Measurements from ENCODE around the gene ATG7.

Gene ATG7

GRCh38 chr3:11350374-11350773 is 78.2 kb downstream of the ATG7 start:
- peaks cover 6% of the 10 kb centered on the region for H3K36me3 ChIP-seq (ENCODE audit: control insufficient read depth, low read length)
- TF ChIP-seq CTCF (IDR thresholded peaks at IDR 0.05; ENCODE audit: low read depth, low read length, poor library complexity, severe bottlenecking) (no peak), EZH2phosphoT487 (IDR thresholded peaks at IDR 0.05; ENCODE audit: borderline replicate concordance, low read length) (no peak)
- H4K20me1 ChIP-seq (ENCODE audit: control insufficient read depth, insufficient read depth, low read depth, low read length): no peaks in the 10 kb centered on the region
- H3K4me1 ChIP-seq (ENCODE audit: control insufficient read depth, low read length): no peaks in the 10 kb centered on the region
- H3K27ac ChIP-seq (ENCODE audit: low read depth, low read length): no peak overlapping the region
- H3K9me2 ChIP-seq (replicated peaks; ENCODE audit: control insufficient read depth, low read length): no peaks in the 10 kb centered on the region
- H3K79me2 ChIP-seq (ENCODE audit: control insufficient read depth, low read length): no peaks in the 10 kb centered on the region
- no peak overlapping the region for H3K4me2 ChIP-seq (ENCODE audit: low read length)
- no peaks in the 10 kb centered on the region for H3K27me3 ChIP-seq (ENCODE audit: control insufficient read depth, low read length)
- H3K9me3 ChIP-seq (ENCODE audit: control insufficient read depth, insufficient read depth, low read length): no peaks in the 10 kb centered on the region
- H3K4me3 ChIP-seq (ENCODE audit: low read length): no peak overlapping the region
- no peaks in the 10 kb centered on the region for H3F3A ChIP-seq (ENCODE audit: control insufficient read depth, insufficient read depth)

- Histone ChIP-seq H3F3A (ENCODE audit: control insufficient read depth, insufficient read depth) (no peaks in the 10 kb centered on the region), H3K4me1 (ENCODE audit: control insufficient read depth, low read length) (no peaks in the 10 kb centered on the region), H3K4me2 (ENCODE audit: low read length) (no peak overlapping the region), H3K27ac (ENCODE audit: low read depth, low read length) (no peak overlapping the region), H3K36me3 (ENCODE audit: control insufficient read depth, low read length) (peaks cover 6% of the 10 kb centered on the region), H4K20me1 (ENCODE audit: control insufficient read depth, insufficient read depth, low read depth, low read length) (no peaks in the 10 kb centered on the region), H3K9me2 (replicated peaks; ENCODE audit: control insufficient read depth, low read length) (no peaks in the 10 kb centered on the region), H3K79me2 (ENCODE audit: control insufficient read depth, low read length) (no peaks in the 10 kb centered on the region), H3K4me3 (ENCODE audit: low read length) (no peak overlapping the region), H3K9me3 (ENCODE audit: control insufficient read depth, insufficient read depth, low read length) (no peaks in the 10 kb centered on the region), H3K27me3 (ENCODE audit: control insufficient read depth, low read length) (no peaks in the 10 kb centered on the region)
- TF ChIP-seq CTCF (IDR thresholded peaks at IDR 0.05; ENCODE audit: low read depth, low read length, poor library complexity, severe bottlenecking) (no peak), EZH2phosphoT487 (IDR thresholded peaks at IDR 0.05; ENCODE audit: borderline replicate concordance, low read length) (no peak)
Observed at GRCh38 chr3:11351451-11351850, 79.3 kb downstream of the ATG7 start.

GRCh38 chr3:11356269-11356668 is 84.1 kb downstream of the ATG7 start:
- no peaks in the 10 kb centered on the region for H3K4me1 ChIP-seq (ENCODE audit: control insufficient read depth, low read length)
- H3F3A ChIP-seq (ENCODE audit: control insufficient read depth, insufficient read depth): no peaks in the 10 kb centered on the region
- H3K9me2 ChIP-seq (replicated peaks; ENCODE audit: control insufficient read depth, low read length): no peaks in the 10 kb centered on the region
- H3K27me3 ChIP-seq (ENCODE audit: control insufficient read depth, low read length): no peaks in the 10 kb centered on the region
- H3K79me2 ChIP-seq (ENCODE audit: control insufficient read depth, low read length): no peaks in the 10 kb centered on the region
- no peak overlapping the region for H3K4me3 ChIP-seq (ENCODE audit: low read length)
- H3K36me3 ChIP-seq (ENCODE audit: control insufficient read depth, low read length): no peaks in the 10 kb centered on the region
- H3K4me2 ChIP-seq (ENCODE audit: low read length): no peak overlapping the region
- H3K27ac ChIP-seq (ENCODE audit: low read depth, low read length): no peak overlapping the region
- H4K20me1 ChIP-seq (ENCODE audit: control insufficient read depth, insufficient read depth, low read depth, low read length): no peaks in the 10 kb centered on the region
- no peaks in the 10 kb centered on the region for H3K9me3 ChIP-seq (ENCODE audit: control insufficient read depth, insufficient read depth, low read length)
- no peak for TF ChIP-seq EZH2phosphoT487 (IDR thresholded peaks at IDR 0.05; ENCODE audit: borderline replicate concordance, low read length)
- TF ChIP-seq CTCF (IDR thresholded peaks at IDR 0.05; ENCODE audit: low read depth, low read length, poor library complexity, severe bottlenecking): no peak

- no peak overlapping the region for H3K4me3 ChIP-seq (ENCODE audit: low read length)
- H3K4me2 ChIP-seq (ENCODE audit: low read length): no peak overlapping the region
- no peaks in the 10 kb centered on the region for H3K79me2 ChIP-seq (ENCODE audit: control insufficient read depth, low read length)
- peaks cover 22% of the 10 kb centered on the region for H3K36me3 ChIP-seq (ENCODE audit: control insufficient read depth, low read length)
- no peak overlapping the region for H3K27ac ChIP-seq (ENCODE audit: low read depth, low read length)
- no peaks in the 10 kb centered on the region for H3K4me1 ChIP-seq (ENCODE audit: control insufficient read depth, low read length)
- H3K27me3 ChIP-seq (ENCODE audit: control insufficient read depth, low read length): no peaks in the 10 kb centered on the region
- TF ChIP-seq EZH2phosphoT487 (IDR thresholded peaks at IDR 0.05; ENCODE audit: borderline replicate concordance, low read length) (no peak), CTCF (IDR thresholded peaks at IDR 0.05; ENCODE audit: low read depth, low read length, poor library complexity, severe bottlenecking) (no peak)
- H3K9me2 ChIP-seq (replicated peaks; ENCODE audit: control insufficient read depth, low read length): no peaks in the 10 kb centered on the region
- no peaks in the 10 kb centered on the region for H3K9me3 ChIP-seq (ENCODE audit: control insufficient read depth, insufficient read depth, low read length)
- H3F3A ChIP-seq (ENCODE audit: control insufficient read depth, insufficient read depth): no peaks in the 10 kb centered on the region
- H4K20me1 ChIP-seq (ENCODE audit: control insufficient read depth, insufficient read depth, low read depth, low read length): no peaks in the 10 kb centered on the region
Observed at GRCh38 chr3:11362600-11362999, 90.4 kb downstream of the ATG7 start.

Data from DOHH2 (cell line).